Astrocyte of the spinal cord (primary cell): ENCODE measurements around the gene HLA-E.

Source experiments
- DNase-seq: peaks from one replicate; pipeline ENCODE4 v3.0.0; 2011; ENCODE audit warnings: low read depth, low spot score
- H3K4me3 ChIP-seq: 2 replicates; pipeline ENCODE4 v1.5.1; 2011; ENCODE audit warnings: low read depth, mild to moderate bottlenecking, low read length, moderate library complexity
- in situ Hi-C: cut with HindIII; loops from 2 replicates; pipeline ENCODE4 v1.10.0; 2017; ENCODE audit warnings: low sequenced_read_pairs
- TF ChIP-seq, protein P1 (sequence below): IDR thresholded peaks from 2 replicates; pipeline ENCODE4 v1.5.1; 2012; ENCODE audit warnings: low read depth, mild to moderate bottlenecking, low read length, inconsistent platforms

The HLA-E gene

DNA sequence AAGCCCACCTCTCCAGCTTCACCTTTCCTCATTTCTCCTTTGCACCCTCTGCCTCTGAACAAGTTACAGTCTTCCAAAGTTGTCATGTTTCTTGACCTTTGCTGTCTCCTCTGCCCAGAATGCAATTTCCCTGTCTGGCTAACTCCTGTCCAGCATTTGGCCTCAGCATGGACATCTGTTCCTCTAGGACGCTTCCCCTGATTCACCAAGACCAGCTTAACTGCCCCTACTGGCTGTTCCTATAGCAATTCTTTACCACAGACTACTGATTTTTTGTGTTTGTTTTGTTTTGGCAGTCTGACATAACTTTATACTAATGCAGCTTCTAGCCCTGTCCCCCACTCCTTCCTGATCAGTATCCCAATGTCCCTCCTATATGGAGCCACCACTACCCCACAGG lies 53.6 kb downstream of the HLA-E start:
- no peak overlapping the region for H3K4me3 ChIP-seq
- in situ Hi-C loops: loop anchor here (10.0 kb wide), 1 partner anchor 78 kb away; no protein-coding TSS in a partner anchor
- TF ChIP-seq, protein P1, sequence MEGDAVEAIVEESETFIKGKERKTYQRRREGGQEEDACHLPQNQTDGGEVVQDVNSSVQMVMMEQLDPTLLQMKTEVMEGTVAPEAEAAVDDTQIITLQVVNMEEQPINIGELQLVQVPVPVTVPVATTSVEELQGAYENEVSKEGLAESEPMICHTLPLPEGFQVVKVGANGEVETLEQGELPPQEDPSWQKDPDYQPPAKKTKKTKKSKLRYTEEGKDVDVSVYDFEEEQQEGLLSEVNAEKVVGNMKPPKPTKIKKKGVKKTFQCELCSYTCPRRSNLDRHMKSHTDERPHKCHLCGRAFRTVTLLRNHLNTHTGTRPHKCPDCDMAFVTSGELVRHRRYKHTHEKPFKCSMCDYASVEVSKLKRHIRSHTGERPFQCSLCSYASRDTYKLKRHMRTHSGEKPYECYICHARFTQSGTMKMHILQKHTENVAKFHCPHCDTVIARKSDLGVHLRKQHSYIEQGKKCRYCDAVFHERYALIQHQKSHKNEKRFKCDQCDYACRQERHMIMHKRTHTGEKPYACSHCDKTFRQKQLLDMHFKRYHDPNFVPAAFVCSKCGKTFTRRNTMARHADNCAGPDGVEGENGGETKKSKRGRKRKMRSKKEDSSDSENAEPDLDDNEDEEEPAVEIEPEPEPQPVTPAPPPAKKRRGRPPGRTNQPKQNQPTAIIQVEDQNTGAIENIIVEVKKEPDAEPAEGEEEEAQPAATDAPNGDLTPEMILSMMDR: peak; percentile 4
- DNase-seq: no peak
